Measurements from ENCODE around the gene NOP58. TPM values are rescaled to one million over a fixed set of nuclear protein-coding genes. Genes with fewer than 3 reads are reported as not detected.
"Not testable (repeated sequence)": the region's sequence is repeated elsewhere in the genome, so short reads cannot be mapped to it uniquely, and the experiment has no call there.

NOP58 gene
- total RNA-seq, 1 donor from 2014 or later: 153 TPM

GRCh38 chr2:202270487-202270886 is 4.9 kb downstream of the NOP58 start:
- Mint-ChIP-seq H3K4me1 (peaks cover 50% of the 10 kb centered on the region), H3K4me3 (peak overlapping the region; percentile 66), H3K27me3 (no peaks in the 10 kb centered on the region), H3K36me3 (ENCODE audit: low read depth) (peaks cover 18% of the 10 kb centered on the region), H3K27ac (peak overlapping the region; percentile 62), H3K9me3 (no peaks in the 10 kb centered on the region)
- intact Hi-C loops (cut with micrococcal nuclease): no loop called here
- no peak for TF ChIP-seq CTCF (IDR thresholded peaks at IDR 0.05)
- ChIA-PET CTCF (no interaction called here), POLR2A (no interaction called here)
- DNase-seq (no peak), ATAC-seq (ENCODE audit: low read depth) (no peak)

GRCh38 chr2:202276078-202276720 is 10.6 kb downstream of the NOP58 start:
- H3K27me3 Mint-ChIP-seq; ATAC-seq (ENCODE audit: low read depth); DNase-seq; POLR2A ChIA-PET; intact Hi-C loops (cut with micrococcal nuclease); H3K9me3 Mint-ChIP-seq; H3K27ac Mint-ChIP-seq; CTCF ChIA-PET; H3K4me3 Mint-ChIP-seq: not testable (repeated sequence)
- H3K36me3 Mint-ChIP-seq (ENCODE audit: low read depth): peaks cover 47% of the 10 kb centered on the region
- H3K4me1 Mint-ChIP-seq: peaks cover 25% of the 10 kb centered on the region

GRCh38 chr2:202278036-202278760 is 12.6 kb downstream of the NOP58 start:
- H3K4me3 Mint-ChIP-seq: no peak overlapping the region
- intact Hi-C loops (cut with micrococcal nuclease): no loop called here
- TF ChIP-seq CTCF (IDR thresholded peaks at IDR 0.05): no peak
- peaks cover 58% of the 10 kb centered on the region for H3K36me3 Mint-ChIP-seq (ENCODE audit: low read depth)
- peaks cover 11% of the 10 kb centered on the region for H3K4me1 Mint-ChIP-seq
- H3K27ac Mint-ChIP-seq: no peak overlapping the region
- H3K27me3 Mint-ChIP-seq: no peaks in the 10 kb centered on the region
- POLR2A ChIA-PET: interaction anchor here (0.5 to 1.3 kb wide), 3 partner anchors 9 to 1027 kb away, joined by 3 to 5 read pairs (median 3); no protein-coding TSS in a partner anchor
- H3K9me3 Mint-ChIP-seq: no peaks in the 10 kb centered on the region
- DNase-seq (no peak), ATAC-seq (ENCODE audit: low read depth) (no peak)
- CTCF ChIA-PET: interaction anchor here (1.2 to 2.2 kb wide), 2 partner anchors 11 to 13 kb away, joined by 3 to 5 read pairs; no protein-coding TSS in a partner anchor

- no peak for ATAC-seq (ENCODE audit: low read depth)
- no peak for TF ChIP-seq CTCF (IDR thresholded peaks at IDR 0.05)
- Mint-ChIP-seq H3K36me3 (ENCODE audit: low read depth) (peaks cover 62% of the 10 kb centered on the region), H3K27ac (no peak overlapping the region), H3K4me1 (peaks cover 10% of the 10 kb centered on the region), H3K27me3 (no peaks in the 10 kb centered on the region), H3K4me3 (no peak overlapping the region), H3K9me3 (no peaks in the 10 kb centered on the region)
- ChIA-PET POLR2A (interaction anchor here (0.6 to 1.3 kb wide), 2 partner anchors 9 to 16 kb away, joined by 3 to 5 read pairs; no protein-coding TSS in a partner anchor), CTCF (interaction anchor here (1.2 to 2.2 kb wide), 3 partner anchors 12 to 198 kb away, joined by 3 to 5 read pairs (median 4); no protein-coding TSS in a partner anchor)
- DNase-seq: no peak
- intact Hi-C loops (cut with micrococcal nuclease): no loop called here
Observed at GRCh38 chr2:202278944-202279343, 13.4 kb downstream of the NOP58 start.

- DNase-seq (no peak), ATAC-seq (ENCODE audit: low read depth) (no peak)
- no peak overlapping the region for H3K27ac Mint-ChIP-seq
- ChIA-PET CTCF (interaction anchor here (0.6 kb wide), 1 partner anchor 152 kb away, joined by 3 read pairs; no protein-coding TSS in a partner anchor), POLR2A (interaction anchor here (0.7 kb wide), 2 partner anchors 8 to 747 kb away, joined by 3 read pairs; no protein-coding TSS in a partner anchor)
- no peak for TF ChIP-seq CTCF (IDR thresholded peaks at IDR 0.05)
- intact Hi-C loops (cut with micrococcal nuclease): no loop called here
- peaks cover 79% of the 10 kb centered on the region for H3K36me3 Mint-ChIP-seq (ENCODE audit: low read depth)
- H3K9me3 Mint-ChIP-seq: no peaks in the 10 kb centered on the region
- no peaks in the 10 kb centered on the region for H3K4me1 Mint-ChIP-seq
- no peak overlapping the region for H3K4me3 Mint-ChIP-seq
- no peaks in the 10 kb centered on the region for H3K27me3 Mint-ChIP-seq
Observed at GRCh38 chr2:202286595-202286994, 21.0 kb downstream of the NOP58 start.
